ENCODE measurements around the gene PAIP2.

Gene PAIP2

DNA sequence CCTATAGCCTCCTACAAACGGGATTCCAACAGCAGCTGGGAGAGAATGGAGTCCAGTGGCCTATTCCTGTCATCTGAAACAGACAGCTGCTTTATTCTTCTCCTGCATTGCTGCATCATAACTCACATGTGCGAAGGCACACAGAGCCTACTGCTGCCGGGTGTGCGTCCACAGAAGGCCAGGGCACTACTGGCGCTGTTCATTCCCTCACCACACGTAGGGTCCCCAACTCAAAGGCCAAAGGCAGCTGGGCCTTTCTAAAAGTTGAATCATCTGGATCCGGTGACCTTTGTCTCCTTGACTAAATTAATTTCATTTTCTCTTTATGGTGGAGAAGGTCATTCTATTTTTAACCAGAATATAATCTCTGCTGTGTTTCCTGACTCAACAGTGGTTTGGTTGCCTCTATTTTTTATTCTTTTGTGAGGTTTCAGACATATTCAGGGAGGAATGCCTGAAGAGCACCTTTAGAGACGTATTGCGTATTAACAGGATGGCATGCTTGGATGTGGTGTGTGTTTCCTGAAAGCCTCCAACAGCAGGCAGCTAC, 73.0 kb downstream of the PAIP2 start:
- no peak for DNase-seq

DNA sequence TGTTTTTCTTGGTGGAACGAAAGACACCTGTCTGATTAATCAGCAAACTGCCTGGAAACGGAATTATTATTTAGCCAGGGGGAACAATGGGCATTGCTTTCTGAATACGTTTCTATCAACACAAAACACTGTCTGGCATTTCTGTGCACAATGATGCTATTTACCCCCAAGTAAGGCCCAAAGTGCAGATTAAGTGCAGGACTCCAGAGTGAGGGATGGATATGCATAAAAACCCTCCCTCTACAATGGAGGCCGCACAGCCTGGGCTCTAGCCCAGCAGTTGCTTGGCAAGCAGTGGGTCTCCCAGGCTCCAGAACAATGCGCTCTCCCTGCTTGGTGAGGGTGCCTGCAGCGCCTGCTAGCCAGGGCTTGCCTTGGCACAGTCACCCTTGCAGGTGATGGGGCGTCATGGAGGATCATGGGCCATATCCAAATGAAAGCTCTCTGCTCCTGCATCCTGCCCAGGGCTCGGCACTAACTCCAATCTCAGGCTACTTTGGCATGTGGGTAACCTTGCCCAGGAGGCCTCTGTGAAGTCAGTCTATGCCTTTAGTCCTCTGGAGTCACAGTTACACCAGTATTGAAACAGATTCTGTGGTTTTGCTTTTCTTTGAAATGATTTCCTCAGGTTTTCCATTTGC, 73.7 kb downstream of the PAIP2 start:
- no peak for DNase-seq

DNA sequence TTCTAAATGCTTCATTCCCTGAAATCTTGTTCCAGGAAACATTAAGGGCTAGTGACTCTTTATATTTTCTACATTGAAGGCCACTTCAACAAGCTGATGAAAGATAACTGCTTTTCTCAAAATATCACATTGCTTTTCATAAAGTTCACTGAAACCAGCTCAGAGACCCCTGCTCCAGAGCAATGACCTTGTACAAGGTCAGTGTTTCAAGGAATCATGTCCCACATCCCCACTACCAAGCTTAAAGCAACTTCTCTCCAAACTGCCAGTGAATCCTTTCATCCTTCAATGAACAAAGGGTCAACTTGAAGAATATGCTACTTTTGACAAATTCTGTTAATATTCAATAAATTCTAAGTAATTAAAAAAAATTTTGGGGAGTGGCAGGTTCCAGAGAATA, 74.2 kb downstream of the PAIP2 start:
- no peak for DNase-seq

DNA sequence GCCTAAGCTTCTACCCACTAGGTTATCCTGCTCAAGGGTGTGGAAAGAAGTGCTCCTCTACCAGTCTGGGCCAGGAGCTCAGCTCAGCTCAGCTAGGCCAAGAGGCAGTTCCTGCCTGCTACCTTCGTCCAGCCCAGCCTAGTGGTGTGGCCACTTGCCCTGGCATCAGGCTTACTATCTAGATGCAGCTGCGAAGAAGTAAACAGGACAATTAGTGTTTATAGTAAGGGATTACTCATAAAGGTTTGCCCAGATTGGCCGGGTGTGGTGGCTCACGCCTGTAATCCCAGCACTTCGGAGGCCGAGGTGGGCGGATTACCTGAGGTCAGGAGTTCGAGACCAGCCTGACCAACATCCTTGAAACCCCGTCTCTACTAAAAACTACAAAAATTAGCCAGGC, 75.0 kb downstream of the PAIP2 start:
- DNase-seq: no peak

DNA sequence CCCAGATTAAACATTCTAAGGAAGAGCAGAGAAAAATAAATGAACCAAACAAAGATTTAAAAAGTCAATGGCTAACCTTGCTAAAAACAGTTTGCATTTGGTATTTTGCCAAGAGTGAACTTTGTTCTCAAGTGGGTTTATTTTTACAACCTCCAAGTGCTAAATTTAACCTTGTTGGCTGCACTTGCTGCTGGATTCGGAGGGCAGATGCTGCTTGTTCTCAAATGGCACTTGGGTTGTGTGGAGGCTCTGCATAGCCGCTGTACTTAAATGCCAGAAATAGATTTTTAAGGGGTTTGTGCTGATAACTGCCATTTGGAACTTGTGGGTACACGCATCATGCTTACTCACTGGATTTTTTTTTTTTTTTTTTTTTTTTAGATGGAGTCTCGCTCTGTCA, 75.6 kb downstream of the PAIP2 start:
- no peak for DNase-seq

DNA sequence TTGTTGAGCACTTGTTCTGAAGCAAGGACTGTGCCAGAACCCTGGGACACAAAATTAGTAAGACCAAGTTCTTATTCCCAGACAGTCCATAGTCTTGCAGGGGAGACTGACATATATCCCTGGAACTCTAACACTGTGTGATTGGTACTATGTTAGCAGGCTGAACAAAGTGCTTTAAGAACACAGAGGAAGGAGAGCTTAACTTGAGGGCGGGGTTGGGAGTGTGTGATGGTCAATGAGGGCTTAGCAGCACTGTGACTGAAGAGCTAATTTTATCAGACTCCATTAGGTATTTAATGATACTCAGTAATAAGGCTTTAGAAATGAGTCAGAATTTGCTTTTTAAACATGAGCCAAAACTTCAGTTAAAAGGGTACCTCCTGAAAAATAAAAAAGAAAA, 77.1 kb downstream of the PAIP2 start:
- DNase-seq: no peak

Measured in fibroblast of upper back skin (primary cell).